GM18861 (cell line): Measurements from ENCODE around the gene BARD1.
A peak's percentile ranks its signal among the peaks of the same experiment; 100 is the strongest.

Experiments used
- ATAC-seq: cut with Tn5 transposase; IDR thresholded peaks from one replicate; pipeline ENCODE4 v1.9.1; 2021; ENCODE audit not compliant: unreplicated experiment

Gene BARD1

DNA sequence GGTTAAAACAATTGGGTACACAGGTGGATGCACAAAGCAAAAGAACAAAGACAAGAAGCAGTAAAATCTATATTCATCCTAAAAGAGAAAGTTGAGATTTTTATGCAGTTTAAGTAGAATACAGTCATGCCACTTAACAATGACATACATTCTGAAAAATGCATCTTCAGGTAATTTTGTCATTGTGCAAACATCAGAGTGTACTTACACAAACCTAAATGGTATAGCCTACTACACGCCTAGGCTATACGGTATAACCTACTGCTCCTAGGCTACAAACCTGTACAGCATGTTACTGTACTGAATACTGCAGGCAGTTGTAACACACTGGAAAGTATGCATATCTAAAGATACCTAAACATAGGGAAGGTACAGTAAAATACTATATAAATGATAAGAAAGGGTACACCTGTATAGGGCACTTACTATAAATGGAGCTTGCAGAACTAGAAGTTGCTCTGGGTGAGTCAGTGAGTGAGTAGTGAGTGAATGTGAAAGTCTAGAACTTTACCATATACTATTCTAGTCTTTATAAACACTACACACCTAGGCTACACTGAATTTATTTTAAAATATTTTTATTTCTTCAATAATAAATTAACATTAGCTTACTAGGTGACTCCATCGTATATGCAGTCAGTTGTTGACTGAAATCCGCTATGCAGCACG is 132.9 kb downstream of the BARD1 start:
- peak; percentile 58 for ATAC-seq
